LNCaP clone FGC (cell line): Measurements from ENCODE around the gene IFIT3.

ENCODE experiments used
- DNase-seq: peaks from one replicate; pipeline ENCODE4 v3.0.0-alpha.2; 2011; ENCODE audit warnings: low read depth
- H3K4me3 ChIP-seq: 2 replicates; pipeline ENCODE4 v1.5.1; 2011; ENCODE audit warnings: mild to moderate bottlenecking, low read depth, low read length, control low read depth
- TF ChIP-seq, protein P1 (sequence below): IDR thresholded peaks from 2 replicates; pipeline ENCODE4 v1.5.1; 2012; ENCODE audit warnings: mild to moderate bottlenecking; ENCODE audit not compliant: control insufficient read depth, insufficient read depth; ENCODE audit errors: extremely low read depth

The IFIT3 gene

DNA sequence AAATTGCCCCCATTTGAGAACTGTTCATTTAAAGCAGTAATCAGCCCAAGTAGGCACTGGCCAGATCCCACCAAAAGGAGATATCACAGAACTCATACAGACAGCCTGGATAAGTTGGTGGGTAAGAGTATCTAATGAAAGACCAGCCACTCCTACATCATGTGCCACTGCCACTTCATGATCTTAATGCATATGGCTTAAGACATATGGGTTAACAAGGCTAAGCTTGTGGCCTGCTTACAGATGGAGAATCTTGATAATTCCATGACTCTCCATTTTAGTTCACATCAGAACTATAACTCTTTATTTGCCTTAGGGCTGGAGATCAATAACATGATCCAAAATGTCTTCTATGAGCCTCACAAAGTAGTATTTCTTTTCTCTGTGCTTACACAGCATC, 43.3 kb downstream of the IFIT3 start:
- DNase-seq, result no peak
- H3K4me3 ChIP-seq, result no peak overlapping the region
- TF ChIP-seq, protein P1, sequence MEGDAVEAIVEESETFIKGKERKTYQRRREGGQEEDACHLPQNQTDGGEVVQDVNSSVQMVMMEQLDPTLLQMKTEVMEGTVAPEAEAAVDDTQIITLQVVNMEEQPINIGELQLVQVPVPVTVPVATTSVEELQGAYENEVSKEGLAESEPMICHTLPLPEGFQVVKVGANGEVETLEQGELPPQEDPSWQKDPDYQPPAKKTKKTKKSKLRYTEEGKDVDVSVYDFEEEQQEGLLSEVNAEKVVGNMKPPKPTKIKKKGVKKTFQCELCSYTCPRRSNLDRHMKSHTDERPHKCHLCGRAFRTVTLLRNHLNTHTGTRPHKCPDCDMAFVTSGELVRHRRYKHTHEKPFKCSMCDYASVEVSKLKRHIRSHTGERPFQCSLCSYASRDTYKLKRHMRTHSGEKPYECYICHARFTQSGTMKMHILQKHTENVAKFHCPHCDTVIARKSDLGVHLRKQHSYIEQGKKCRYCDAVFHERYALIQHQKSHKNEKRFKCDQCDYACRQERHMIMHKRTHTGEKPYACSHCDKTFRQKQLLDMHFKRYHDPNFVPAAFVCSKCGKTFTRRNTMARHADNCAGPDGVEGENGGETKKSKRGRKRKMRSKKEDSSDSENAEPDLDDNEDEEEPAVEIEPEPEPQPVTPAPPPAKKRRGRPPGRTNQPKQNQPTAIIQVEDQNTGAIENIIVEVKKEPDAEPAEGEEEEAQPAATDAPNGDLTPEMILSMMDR, result no peak

DNA sequence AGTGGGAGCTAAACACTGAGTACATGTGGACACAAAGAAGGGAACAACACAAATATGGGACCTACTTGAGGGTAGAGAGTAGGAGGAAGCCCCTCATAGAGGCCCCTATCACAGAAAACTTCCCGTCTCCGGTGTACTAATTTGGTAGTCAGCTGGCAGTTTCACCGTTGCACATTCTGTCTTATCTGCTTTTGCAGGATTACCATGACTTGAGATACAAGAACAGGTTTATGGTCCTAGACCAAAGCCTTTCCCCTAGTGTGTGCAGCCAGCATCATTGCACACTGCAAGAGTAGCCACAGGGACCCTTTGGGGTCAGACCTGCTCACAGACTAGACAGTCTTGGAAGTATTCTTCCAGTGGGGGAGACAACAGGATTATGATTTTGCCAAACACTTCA, 44.2 kb downstream of the IFIT3 start:
- H3K4me3 ChIP-seq, result no peak overlapping the region
- TF ChIP-seq, protein P1, result no peak
- no peak for DNase-seq

DNA sequence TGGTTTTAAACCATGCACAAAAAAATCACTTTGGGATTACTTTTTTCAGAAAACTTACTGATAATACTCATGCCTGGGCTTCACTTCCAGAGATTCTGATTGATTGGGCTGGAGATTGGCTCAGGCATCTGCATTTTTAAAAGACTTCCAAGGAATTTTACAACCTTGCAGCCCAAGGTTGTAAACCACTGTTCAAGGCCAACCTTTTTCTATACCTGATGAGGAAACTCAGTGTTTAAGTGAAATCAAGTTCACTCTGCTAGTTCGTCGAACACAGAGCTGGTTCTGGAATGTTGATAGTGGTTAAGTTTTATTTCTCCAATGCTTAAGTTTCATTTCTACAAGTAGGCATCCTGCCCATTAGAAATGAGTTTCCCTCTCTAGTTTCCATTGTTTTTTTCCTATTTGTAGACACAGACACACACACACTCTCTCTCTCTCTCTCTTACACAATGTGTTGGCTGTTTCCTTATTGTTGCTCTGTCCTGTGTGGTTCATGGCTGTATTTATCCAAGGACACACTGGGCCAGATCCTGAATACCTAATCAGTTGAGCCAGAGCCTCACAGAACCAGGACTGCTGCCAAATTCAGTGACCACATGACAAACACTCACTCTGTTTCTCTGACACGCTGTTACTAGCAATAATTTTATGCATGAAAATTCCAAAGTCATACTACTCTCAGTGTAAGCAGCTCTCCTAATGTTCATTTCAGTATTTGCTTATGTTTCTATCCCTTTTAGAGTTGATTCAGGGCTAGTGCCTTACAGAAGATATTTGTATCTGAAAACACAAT, 46.3 kb downstream of the IFIT3 start:
- TF ChIP-seq, protein P1, result no peak
- DNase-seq, result peak; percentile 97
- no peak overlapping the region for H3K4me3 ChIP-seq

DNA sequence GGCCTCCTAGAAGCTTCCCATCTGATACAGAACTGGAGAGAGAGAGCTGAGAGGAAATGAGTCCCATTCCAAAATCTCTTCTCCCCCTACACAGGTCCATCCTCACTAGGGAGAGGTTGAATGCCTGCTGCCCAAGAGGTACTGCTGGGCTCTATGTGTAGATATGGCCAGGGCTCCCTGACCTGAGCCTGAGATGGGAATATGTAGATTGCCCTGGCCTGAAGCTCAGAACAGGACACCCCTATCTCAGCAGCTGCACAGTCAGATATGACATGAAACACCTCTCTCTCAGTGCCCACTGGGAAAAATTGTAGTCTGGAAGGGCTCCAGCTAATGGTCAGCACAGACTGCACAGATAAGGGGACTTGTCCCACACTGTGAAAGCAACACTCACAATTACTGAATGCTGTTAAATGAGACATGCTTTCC, 46.9 kb downstream of the IFIT3 start:
- TF ChIP-seq, protein P1, result no peak
- DNase-seq, result no peak
- no peak overlapping the region for H3K4me3 ChIP-seq

DNA sequence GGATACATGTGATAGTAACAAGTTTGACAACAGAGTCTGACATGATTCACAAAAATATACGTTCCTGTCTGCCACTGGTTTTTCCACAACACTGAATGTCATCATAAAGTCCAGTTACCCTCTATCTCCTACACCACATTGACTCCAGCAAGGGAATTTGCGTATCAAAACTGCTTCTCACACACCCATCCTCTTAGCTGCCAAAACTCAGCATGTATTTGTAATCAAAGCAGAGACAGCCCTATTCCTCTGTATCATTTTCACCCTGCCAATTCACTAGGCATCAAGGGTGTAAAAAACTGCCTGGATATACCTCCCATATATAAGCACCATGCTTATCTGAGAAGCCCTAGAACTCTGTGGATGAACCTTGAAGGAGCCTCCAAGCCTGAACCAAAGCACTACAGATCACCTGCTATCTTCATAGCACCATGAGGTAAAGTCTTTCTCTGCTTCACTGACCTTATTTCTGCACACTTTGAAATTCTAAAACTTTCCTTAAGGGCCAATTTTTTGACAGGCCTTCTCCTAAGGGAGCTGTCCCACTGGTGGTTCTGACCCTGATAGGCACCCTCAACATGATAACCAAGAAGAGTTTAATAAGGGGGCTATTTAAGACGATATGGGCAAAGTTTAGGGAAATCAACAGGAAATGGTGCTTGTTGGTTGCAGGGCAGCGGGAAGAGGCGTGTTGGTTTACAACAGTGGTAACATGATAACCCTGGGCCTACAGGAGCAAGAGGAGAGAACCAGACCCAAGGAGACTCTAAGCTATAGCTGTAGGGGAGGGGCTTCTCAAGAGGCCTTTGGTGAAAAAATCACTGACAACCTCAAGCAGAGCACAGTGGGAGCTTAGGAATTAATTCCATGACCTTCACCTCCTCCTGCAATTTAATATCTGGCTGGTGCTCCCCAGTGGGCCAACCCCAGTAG, 50.2 kb downstream of the IFIT3 start, which contains the start of gene IFIT1B:
IFIT1B (plus strand) TSS at position 352 of the 933 bp plus-strand sequence; CDS start at position 432, 80 bp downstream.
- TF ChIP-seq, protein P1, result no peak
- no peak within 1 kb of the TSS for H3K4me3 ChIP-seq
- no peak for DNase-seq

DNA sequence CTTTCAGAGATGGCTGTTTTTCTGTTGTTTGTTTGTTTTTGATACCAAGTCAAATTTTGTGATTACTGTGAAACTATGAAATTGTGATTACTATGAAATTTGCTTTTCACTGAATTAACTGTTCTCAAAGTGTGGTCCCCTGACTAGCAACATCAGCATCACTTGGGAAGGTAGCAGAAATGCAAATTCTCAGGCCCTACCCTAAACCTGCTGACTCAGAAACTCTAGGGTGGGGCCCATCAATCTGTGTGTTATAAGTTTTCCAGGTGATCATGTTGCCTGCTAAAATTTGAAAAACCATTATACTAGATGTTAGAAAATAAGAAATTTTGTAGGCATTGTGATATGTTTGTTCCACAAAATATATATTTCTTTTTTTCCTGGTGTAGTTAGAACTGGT, 51.3 kb downstream of the IFIT3 start:
- H3K4me3 ChIP-seq, result no peak overlapping the region
- DNase-seq, result no peak
- TF ChIP-seq, protein P1, result no peak
